SU-DHL-6 (cell line): ENCODE results near the gene NOSIP.

Source experiments
- EZH2phosphoT487 ChIP-seq: fragments of 200-600 bp; sonication (generic), shearing (Covaris generic); conservative IDR thresholded peaks from 2 replicates; pipeline ENCODE4 v1.6.1; 2018; ENCODE audit warnings: mild to moderate bottlenecking, antibody characterized with exemption, low read length, moderate library complexity, mixed read lengths
- TF ChIP-seq, protein P1 (sequence below): fragments of 200-600 bp; sonication (generic); IDR thresholded peaks from one replicate; pipeline ENCODE4 v1.5.1; 2017; ENCODE audit warnings: antibody characterized with exemption, mild to moderate bottlenecking, low read length, moderate library complexity; ENCODE audit not compliant: insufficient read depth, poor library complexity, severe bottlenecking

GRCh38 chr19:49536921-49537462 is 43.4 kb downstream of the NOSIP start:
- TF ChIP-seq, protein P1, sequence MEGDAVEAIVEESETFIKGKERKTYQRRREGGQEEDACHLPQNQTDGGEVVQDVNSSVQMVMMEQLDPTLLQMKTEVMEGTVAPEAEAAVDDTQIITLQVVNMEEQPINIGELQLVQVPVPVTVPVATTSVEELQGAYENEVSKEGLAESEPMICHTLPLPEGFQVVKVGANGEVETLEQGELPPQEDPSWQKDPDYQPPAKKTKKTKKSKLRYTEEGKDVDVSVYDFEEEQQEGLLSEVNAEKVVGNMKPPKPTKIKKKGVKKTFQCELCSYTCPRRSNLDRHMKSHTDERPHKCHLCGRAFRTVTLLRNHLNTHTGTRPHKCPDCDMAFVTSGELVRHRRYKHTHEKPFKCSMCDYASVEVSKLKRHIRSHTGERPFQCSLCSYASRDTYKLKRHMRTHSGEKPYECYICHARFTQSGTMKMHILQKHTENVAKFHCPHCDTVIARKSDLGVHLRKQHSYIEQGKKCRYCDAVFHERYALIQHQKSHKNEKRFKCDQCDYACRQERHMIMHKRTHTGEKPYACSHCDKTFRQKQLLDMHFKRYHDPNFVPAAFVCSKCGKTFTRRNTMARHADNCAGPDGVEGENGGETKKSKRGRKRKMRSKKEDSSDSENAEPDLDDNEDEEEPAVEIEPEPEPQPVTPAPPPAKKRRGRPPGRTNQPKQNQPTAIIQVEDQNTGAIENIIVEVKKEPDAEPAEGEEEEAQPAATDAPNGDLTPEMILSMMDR, result no peak
- TF ChIP-seq EZH2phosphoT487, result no peak
